ENCODE results near the gene NCKAP5.

The NCKAP5 gene

GRCh38 chr2:132668987-132669907, 899.0 kb downstream of the NCKAP5 start:
- no peak for DNase-seq (ENCODE audit: low read depth in 3 of 3)

- DNase-seq (ENCODE audit: low read depth in 3 of 3), result no peak
Measured at GRCh38 chr2:132668189-132668823, 900.0 kb downstream of the NCKAP5 start.

GRCh38 chr2:132667706-132668105, 900.6 kb downstream of the NCKAP5 start:
- DNase-seq (ENCODE audit: low read depth in 3 of 3), result no peak

- DNase-seq (ENCODE audit: low read depth in 3 of 3), result no peak
Measured at GRCh38 chr2:132665401-132666140, 902.7 kb downstream of the NCKAP5 start.

GRCh38 chr2:132664096-132664495, 904.2 kb downstream of the NCKAP5 start:
- no peak for DNase-seq (ENCODE audit: low read depth in 3 of 3)

- DNase-seq (ENCODE audit: low read depth in 3 of 3), result no peak
Measured at GRCh38 chr2:132662732-132663131, 905.5 kb downstream of the NCKAP5 start.

- DNase-seq (ENCODE audit: low read depth in 3 of 3), result no peak
Measured at GRCh38 chr2:132659331-132659730, 908.9 kb downstream of the NCKAP5 start.

GRCh38 chr2:132656266-132656975, 911.8 kb downstream of the NCKAP5 start:
- no peak for DNase-seq (ENCODE audit: low read depth in 3 of 3)

GRCh38 chr2:132654968-132655367, 913.3 kb downstream of the NCKAP5 start:
- no peak for DNase-seq (ENCODE audit: low read depth in 3 of 3)

- no peak for DNase-seq (ENCODE audit: low read depth in 3 of 3)
Measured at GRCh38 chr2:132654335-132654734, 913.9 kb downstream of the NCKAP5 start.

- DNase-seq (ENCODE audit: low read depth in 3 of 3), result no peak
Measured at GRCh38 chr2:132652474-132652873, 915.8 kb downstream of the NCKAP5 start.

- DNase-seq (ENCODE audit: low read depth in 3 of 3), result no peak
Measured at GRCh38 chr2:132651115-132652045, 916.9 kb downstream of the NCKAP5 start.

GRCh38 chr2:132646540-132647108, 921.6 kb downstream of the NCKAP5 start:
- DNase-seq (ENCODE audit: low read depth in 3 of 3), result no peak

- no peak for DNase-seq (ENCODE audit: low read depth in 3 of 3)
Measured at GRCh38 chr2:132645722-132646539, 922.3 kb downstream of the NCKAP5 start.

- no peak for DNase-seq (ENCODE audit: low read depth in 3 of 3)
Measured at GRCh38 chr2:132645176-132645575, 923.1 kb downstream of the NCKAP5 start.

GRCh38 chr2:132642415-132642814, 925.8 kb downstream of the NCKAP5 start:
- DNase-seq (ENCODE audit: low read depth in 3 of 3), result no peak

GRCh38 chr2:132641819-132642218, 926.4 kb downstream of the NCKAP5 start:
- DNase-seq (ENCODE audit: low read depth in 3 of 3), result no peak

- DNase-seq (ENCODE audit: low read depth in 3 of 3), result no peak
Measured at GRCh38 chr2:132640116-132640515, 928.1 kb downstream of the NCKAP5 start.

- no peak for DNase-seq (ENCODE audit: low read depth in 3 of 3)
Measured at GRCh38 chr2:132638313-132639040, 929.8 kb downstream of the NCKAP5 start.
